HG03139 (cell line): ENCODE measurements around the gene SEH1L.

Experiments used
- ATAC-seq: cut with Tn5 transposase; IDR thresholded peaks from one replicate; pipeline ENCODE4 v1.9.1; 2021; ENCODE audit not compliant: unreplicated experiment

Gene SEH1L

DNA sequence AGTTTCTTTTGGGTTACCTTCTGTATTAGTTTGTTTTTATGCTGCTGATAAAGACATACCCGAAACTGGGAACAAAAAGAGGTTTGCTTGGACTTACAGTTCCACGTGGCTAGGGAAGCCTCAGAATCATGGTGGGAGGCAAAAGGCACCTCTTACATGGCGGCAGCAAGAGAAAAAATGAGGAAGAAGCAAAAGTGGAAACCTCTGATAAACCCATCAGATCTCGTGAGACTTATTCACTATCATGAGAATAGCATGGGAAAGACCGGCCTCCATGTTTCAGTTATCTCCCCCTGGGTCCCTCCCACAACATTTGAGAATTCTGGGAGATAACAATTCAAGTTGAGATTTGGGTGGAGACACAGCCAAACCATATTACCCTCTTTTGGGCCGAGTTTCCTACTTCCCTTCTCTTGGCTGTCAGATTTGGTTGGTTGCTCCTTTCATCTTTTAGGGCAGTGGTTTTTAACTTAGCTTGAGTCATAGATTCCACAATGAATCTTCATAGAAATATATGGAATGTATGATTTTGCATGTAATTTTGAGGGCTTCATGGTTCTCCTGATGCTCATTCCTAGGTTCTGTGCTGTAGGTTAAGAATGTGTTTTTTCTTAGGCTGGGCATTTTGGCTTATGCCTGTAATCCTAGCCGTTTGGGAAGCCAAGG lies 87.6 kb downstream of the SEH1L start:
- no peak for ATAC-seq

DNA sequence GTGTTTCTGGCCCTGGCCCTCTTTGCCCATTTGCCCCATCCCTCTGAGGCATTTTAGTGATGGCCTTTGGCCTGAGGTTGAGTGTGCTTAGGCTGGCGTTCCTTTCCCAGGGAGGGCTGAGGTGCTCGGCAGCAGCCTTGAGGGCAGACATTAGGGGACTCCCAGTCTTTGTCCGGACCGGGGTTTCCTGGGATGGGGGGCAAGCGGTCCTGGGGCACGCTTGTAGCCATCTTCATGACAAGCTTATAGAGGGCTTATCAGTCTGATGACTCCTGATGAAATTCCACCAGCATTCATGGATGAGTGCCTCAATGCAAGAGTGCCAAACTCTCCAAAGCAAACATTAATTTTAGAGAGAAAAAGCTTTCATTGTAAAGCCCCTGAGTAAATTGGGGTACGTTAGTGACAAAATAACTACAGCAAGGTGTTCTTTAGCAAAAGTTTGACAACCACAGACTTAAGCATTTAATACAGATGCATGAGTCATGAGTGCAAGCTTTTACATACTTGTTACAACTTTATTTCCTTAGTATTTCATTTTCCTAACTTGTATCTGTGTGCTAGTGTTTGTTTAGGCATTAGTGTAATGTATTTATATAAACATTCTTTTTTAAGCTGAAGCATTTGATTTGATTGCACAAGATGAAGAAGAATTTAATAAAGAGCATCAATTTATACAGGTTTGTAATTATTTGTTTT lies 89.0 kb downstream of the SEH1L start:
- no peak for ATAC-seq
